Measurements from ENCODE around the gene RPP14.
"Not testable (repeated sequence)": the region's sequence is repeated elsewhere in the genome, so short reads cannot be mapped to it uniquely, and the experiment has no call there.

The RPP14 gene

GRCh38 chr3:58332575-58333188, 26.6 kb downstream of the RPP14 start, which contains the start of gene PXK:
PXK (plus strand) TSS chr3:58332892; CDS start chr3:58332989, 97 bp downstream.
- peak; percentile 65 for DNase-seq (ENCODE audit: low read depth)

- no peak for DNase-seq (ENCODE audit: low read depth)
Measured at GRCh38 chr3:58333206-58334012, 27.4 kb downstream of the RPP14 start.

DNA sequence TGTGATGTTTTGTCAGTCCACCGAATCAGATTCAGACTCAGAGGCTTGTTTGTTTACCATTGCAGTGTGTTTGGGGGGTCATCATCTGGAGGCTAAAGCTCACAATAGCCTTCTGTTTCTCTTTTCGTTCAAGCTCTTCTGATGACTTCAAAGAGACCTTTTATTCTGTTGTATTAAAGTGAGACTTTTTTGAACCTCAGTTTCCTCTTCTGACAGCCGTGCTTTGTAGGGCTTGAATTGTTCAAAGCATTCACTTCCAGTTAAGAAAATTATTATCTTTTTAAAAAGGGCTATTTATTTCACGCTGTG, 27.9 kb downstream of the RPP14 start:
- no peak for DNase-seq (ENCODE audit: low read depth)

GRCh38 chr3:58334506-58334884, 28.4 kb downstream of the RPP14 start:
- DNase-seq (ENCODE audit: low read depth), result no peak

GRCh38 chr3:58335652-58335947, 29.6 kb downstream of the RPP14 start:
- DNase-seq (ENCODE audit: low read depth), result no peak

DNA sequence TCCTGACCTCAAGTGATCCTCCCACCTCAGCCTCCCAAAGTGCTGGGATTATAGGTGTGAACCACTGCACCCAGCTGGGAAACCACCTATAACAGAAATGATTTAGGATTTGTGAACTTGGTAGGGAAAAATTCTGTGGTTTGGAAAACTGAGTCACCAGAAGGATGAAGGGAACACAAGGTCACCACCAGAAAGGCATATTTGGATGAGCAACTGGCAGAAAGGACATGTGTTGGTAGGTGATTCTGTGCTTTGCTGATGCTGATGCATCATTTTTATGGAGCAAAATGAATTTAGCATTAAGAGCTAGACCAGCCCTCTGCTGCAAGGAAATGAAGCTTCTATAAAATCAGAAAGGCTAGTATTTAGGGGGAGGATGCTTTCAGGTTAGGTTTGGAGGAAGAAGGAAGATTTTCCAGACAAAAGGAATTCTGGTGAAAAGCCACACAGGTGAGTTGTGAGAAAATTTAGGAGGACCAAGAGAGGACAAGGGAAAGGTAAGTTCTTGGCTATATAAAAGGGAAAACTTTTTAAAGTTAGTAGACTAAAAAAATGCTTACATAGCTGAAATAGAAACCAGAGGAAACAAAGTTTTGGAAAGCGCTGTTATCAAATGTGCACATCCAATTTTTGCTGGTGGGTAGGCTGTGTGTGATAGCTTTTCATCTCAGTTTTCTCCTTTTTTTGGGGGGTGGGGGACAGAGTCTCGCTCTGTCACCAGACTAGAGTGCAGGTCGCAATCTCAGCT, 30.3 kb downstream of the RPP14 start:
- no peak for DNase-seq (ENCODE audit: low read depth)

GRCh38 chr3:58337190-58337589, 31.1 kb downstream of the RPP14 start:
- no peak for DNase-seq (ENCODE audit: low read depth)

DNA sequence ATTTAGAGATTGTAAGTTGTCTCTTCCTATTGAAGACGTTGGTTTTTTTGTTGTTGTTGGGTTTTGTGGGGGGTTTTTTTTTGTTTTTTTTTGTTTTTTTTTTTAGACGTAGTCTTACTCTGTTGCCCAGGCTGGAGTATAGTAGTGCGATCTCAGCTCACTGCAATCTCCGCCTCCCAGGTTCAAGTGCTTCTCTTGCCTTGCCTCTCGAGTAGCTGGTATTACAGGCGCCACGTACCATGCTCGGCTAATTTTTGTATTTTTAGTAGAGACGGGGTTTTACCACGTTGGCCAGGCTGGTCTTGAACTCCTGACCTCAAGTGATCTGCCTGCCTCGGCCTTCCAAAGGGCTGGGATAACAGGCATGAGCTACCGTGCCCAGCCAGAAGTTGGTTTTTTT, 33.1 kb downstream of the RPP14 start:
- DNase-seq (ENCODE audit: low read depth), result not testable (repeated sequence)

DNA sequence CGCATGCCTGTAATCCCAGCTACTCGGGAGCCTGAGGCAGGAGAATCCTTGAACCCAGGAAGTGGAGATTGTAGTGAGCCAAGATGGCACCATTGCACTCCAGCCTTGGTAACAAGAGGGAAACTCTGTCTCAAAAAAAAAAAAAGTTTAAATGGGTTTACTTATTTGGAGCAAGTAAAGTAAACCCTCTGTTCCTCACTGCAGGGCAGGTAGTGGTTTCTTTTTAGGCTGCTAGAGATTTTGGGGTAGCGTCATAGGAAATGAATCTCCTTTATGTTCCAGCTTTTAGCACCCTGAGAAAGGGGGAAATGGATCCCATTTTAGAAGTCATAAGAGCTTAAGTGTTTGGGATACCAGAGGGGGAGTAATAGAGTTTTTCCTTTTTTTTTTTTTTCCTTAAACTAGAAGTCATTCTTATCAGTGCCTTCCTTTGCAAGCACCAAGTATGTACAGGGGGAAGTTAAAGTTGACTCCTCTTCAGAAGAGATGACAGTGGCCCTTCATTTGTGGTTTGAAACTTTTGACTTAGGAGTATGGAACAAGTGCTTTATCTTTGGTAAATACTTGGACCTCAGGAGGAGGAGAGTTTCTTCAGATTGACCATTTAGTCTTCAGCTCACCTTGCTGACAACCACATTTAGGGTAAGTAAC, 34.7 kb downstream of the RPP14 start:
- DNase-seq (ENCODE audit: low read depth), result no peak

DNA sequence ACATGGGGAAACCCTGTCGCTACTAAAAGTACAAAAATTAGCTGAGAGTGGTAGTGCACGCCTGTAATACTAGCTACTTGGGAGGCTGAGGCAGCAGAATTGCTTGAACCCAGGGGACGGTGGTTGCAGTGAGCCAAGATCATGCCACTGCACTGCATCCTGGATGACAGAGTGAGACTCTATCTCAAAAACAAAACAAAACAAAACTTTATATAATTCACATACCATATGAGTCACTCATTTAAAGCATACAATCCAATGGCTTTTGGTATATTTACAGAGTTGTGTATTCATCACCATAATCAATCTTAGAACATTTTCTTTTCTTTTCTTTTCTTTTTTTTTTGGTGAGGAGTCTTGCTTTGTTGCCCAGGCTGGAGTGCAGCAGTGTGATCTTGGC, 35.3 kb downstream of the RPP14 start:
- no peak for DNase-seq (ENCODE audit: low read depth)

DNA sequence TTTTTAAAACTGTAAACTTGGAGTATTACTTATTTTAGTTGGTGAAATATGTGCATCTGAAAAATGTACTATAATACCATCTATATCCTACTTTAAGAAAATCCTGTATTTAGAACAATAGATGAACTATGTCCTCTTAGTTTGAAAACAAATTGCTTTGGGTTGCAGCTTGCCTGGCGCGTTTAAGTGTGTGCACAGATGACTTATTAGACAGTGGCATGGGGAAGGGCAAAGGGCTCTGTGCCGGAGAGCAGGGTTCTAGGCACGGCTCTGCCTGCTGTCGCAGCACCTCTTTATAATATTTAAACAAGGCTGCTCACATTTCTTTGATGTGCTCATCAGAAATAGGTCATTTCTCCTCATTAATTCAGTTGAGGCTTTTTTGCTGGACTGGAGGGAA, 36.6 kb downstream of the RPP14 start:
- no peak for DNase-seq (ENCODE audit: low read depth)

DNA sequence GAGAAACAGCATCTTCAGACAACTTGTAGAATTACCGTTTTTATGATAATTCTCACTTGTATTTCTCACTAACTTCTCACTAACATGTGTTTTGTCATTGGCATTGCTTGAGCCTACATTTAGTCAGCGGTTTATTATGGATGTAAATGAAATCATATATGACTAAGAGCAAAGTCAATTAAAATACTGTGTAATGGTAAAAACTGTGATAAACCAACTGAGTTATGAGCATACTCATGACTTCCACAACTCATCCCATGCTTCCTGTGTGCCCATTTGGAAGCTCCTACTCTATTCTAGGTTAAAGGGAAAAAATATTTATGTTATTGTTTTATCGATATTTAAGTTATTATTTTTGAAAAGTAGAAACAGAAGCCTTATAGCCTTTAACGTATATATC, 39.4 kb downstream of the RPP14 start:
- no peak for DNase-seq (ENCODE audit: low read depth)

DNA sequence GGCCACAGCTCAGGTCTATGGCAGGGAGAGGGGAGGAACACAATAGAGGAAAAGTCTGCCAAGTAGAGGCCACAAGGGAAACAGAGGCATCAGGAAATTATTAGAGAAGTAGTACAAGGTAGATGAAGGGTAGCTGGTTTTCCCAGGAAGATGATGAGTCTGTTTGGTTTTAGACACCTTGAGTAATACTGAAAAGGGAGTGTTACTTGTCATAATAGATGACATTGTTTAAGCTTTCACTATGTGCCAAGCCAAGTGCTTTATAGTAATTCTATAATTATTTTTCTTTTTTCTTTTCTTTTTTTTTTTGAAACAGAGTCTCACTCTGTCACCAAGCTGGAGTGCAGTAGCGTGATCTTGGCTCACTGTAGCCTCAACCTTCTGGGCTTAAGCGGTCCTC, 40.3 kb downstream of the RPP14 start:
- no peak for DNase-seq (ENCODE audit: low read depth)

- DNase-seq (ENCODE audit: low read depth), result no peak
Measured at GRCh38 chr3:58347984-58348383, 41.9 kb downstream of the RPP14 start.

DNA sequence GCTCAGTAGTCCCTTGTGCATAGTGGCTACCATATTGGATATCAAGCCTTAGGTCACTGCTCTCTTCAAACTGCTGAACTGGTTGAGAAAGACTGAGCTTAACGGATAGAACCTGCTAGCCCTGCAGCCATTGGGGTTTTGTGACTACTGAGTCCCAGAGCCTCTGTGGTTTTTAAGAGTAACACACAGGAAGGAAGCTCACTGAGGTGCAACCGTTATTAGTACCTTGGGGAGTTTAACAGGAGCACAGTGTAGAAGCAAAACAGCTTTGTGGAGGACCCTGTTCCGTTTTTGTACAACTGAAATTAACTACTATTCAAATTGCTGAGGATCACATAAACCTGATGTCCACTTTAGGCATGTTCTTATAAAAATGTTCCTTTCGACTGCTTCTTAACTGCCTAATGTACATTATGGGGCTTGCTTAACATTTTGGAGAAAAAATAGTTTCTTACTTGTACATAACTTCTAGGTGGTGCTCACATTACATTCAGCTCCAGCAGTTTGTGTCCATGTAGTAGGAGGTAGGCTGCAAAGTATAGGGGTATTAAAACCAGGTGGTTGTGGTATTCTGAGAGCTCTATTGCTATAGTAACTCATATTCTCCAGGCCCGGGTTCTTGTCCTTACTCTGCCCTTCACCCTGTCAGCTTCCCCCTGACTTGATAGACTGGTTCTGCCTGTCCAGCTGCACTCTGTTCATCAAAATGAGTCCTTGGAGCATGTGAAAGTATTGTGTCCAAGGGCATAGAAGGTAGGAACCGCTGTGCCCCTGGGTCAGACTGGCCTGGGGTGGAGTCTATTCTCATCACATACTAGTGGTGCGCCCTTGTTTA, 44.0 kb downstream of the RPP14 start:
- DNase-seq (ENCODE audit: low read depth), result no peak

- DNase-seq (ENCODE audit: low read depth), result no peak
Measured at GRCh38 chr3:58350627-58351013, 44.6 kb downstream of the RPP14 start.

DNA sequence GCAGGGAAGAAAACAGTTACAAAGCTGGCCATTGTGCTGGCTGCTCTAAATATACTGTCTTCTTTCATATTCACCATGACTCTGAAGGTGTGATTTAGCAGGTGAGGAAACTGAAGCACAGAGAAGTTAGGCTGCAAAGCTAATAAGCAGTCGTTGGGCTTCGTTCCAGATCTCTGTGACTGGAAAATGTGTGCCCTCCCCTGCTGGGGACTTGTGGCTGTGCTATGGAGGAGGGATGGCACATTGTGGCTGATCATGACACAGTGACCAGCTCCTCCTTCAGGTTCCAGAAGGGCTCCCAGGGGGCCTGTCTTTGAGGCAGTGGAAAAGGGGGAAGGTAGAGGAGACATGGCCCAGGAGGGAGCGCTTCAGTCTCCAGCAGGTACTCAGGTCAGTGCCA, 45.9 kb downstream of the RPP14 start:
- no peak for DNase-seq (ENCODE audit: low read depth)

GRCh38 chr3:58352626-58353025, 46.6 kb downstream of the RPP14 start:
- DNase-seq (ENCODE audit: low read depth), result no peak

GRCh38 chr3:58353722-58354553, 47.9 kb downstream of the RPP14 start:
- no peak for DNase-seq (ENCODE audit: low read depth)

DNA sequence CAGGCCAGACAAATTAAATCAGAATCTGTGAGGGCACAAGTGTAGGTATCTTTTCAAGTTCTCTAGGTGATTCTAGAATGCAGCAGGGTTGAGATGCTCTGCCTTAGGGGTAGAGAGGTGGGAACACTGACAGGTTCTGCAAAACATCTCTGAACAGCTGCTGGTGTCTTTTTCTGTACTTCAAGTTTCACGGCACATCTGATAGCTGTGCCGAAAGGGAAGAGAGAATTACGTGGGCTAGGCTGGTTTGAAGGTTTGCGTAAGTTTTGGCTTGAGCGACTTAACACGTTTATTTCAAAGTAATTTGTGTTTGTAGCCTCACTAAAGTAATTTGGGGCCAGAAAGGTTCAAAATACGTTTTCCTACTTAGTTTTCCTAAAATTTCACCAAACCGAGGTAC, 49.1 kb downstream of the RPP14 start:
- no peak for DNase-seq (ENCODE audit: low read depth)

- no peak for DNase-seq (ENCODE audit: low read depth)
Measured at GRCh38 chr3:58356054-58356453, 50.0 kb downstream of the RPP14 start.
